ENCODE results near the gene OTUD3.

DNA sequence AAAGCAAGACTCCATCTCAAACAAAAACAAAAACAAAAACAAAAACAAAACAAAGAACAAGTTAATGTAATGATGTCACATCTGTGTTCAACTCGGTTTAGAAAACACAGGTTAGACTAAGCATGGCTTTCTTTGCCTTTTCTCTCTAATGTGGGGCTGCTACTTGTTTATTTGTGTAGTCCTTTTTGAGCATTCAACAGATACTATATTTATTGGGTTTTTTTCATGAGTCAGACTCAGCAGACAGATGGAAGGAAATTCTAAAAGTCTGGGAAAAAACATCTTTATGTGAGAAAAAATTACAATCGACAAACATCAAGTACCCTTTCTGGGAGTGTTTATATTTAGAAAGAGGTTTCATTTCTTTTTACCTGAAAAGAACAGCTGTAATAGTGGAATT is 22.3 kb upstream of the OTUD3 start:
- TF ChIP-seq, protein P1, sequence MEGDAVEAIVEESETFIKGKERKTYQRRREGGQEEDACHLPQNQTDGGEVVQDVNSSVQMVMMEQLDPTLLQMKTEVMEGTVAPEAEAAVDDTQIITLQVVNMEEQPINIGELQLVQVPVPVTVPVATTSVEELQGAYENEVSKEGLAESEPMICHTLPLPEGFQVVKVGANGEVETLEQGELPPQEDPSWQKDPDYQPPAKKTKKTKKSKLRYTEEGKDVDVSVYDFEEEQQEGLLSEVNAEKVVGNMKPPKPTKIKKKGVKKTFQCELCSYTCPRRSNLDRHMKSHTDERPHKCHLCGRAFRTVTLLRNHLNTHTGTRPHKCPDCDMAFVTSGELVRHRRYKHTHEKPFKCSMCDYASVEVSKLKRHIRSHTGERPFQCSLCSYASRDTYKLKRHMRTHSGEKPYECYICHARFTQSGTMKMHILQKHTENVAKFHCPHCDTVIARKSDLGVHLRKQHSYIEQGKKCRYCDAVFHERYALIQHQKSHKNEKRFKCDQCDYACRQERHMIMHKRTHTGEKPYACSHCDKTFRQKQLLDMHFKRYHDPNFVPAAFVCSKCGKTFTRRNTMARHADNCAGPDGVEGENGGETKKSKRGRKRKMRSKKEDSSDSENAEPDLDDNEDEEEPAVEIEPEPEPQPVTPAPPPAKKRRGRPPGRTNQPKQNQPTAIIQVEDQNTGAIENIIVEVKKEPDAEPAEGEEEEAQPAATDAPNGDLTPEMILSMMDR (IDR thresholded peaks at IDR 0.05): no peak
- TF ChIP-seq POLR2A (IDR thresholded peaks at IDR 0.05): no peak

Data from tibial nerve (tissue), 3 donors.